Spleen (tissue), 11 donors: Measurements from ENCODE around the gene ARRDC4. TPM values are rescaled to one million over a fixed set of nuclear protein-coding genes. Genes with fewer than 3 reads are reported as not detected.

ENCODE experiments used
- DNase-seq: peaks from one replicate; pipeline ENCODE4 v3.0.0-alpha.2; 2020
- H3K27ac ChIP-seq, 8 donors: fragments of 200-600 bp; sonication (generic) in 7 of 8; 1 replicate in 4 of 8; 2 replicates in 4 of 8; pipeline versions ENCODE4 v1.5.0 to v1.8.0; 2016 to 2021; ENCODE audit warnings: inconsistent platforms in 4 of 8, mild to moderate bottlenecking in 4 of 8, moderate library complexity in 1 of 8
- H3K27me3 ChIP-seq, 7 donors: fragments of 200-600 bp; sonication (generic) in 6 of 7; replicated peaks in 1 of 7; 1 replicate in 4 of 7; 2 replicates in 3 of 7; pipeline versions ENCODE4 v1.5.0 to v1.8.0; 2016 to 2021; ENCODE audit warnings: inconsistent platforms in 3 of 7, mild to moderate bottlenecking in 1 of 7
- H3K36me3 ChIP-seq, 6 donors: fragments of 200-600 bp; sonication (generic) in 5 of 6; 1 replicate in 4 of 6; 2 replicates in 2 of 6; pipeline versions ENCODE4 v1.5.0 to v1.8.0; 2016 to 2021; ENCODE audit warnings: inconsistent platforms in 2 of 6
- H3K4me1 ChIP-seq, 6 donors: fragments of 200-600 bp; sonication (generic) in 5 of 6; 1 replicate in 3 of 6; 2 replicates in 3 of 6; pipeline versions ENCODE4 v1.5.0 to v1.8.0; 2016 to 2021; ENCODE audit warnings: inconsistent platforms in 3 of 6
- H3K4me3 ChIP-seq, 8 donors: fragments of 200-600 bp; sonication (generic) in 7 of 8; 1 replicate in 4 of 8; 2 replicates in 4 of 8; pipeline versions ENCODE4 v1.5.0 to v1.8.0; 2016 to 2021; ENCODE audit warnings: inconsistent platforms in 4 of 8, mild to moderate bottlenecking in 4 of 8, moderate library complexity in 2 of 8
- H3K9me3 ChIP-seq, 8 donors: fragments of 200-600 bp; sonication (generic) in 7 of 8; 1 replicate in 4 of 8; 2 replicates in 4 of 8; pipeline versions ENCODE4 v1.5.0 to v1.8.0; 2016 to 2021; ENCODE audit warnings: inconsistent platforms in 4 of 8
- POLR2A ChIP-seq, 3 donors: fragments of 450-650 bp; IDR thresholded peaks; one replicate each; pipeline ENCODE4 v1.5.1; 2017; ENCODE audit warnings: antibody characterized with exemption in 3 of 3, mild to moderate bottlenecking in 1 of 3
- POLR2AphosphoS5 ChIP-seq, 3 donors: sonication (generic); formaldehyde crosslinking; IDR thresholded peaks; one replicate each; pipeline ENCODE4 v1.5.1; 2017; ENCODE audit warnings: antibody characterized with exemption in 3 of 3
- WGBS, 5 donors: extraction: QIAGEN DNeasy Blood & Tissue Kit in 3 of 5; methylation state at CpG; one replicate each; pipeline versions ENCODE4 v1.1.5 to v1.1.7; 2013 to 2018; 5-methylcytosine and 5-hydroxymethylcytosine counted together
- intact Hi-C: fragments of 100-400 bp; cut with DNase I; formaldehyde crosslinking; loops from one replicate; pipeline ENCODE4 v1.15.0; 2023; ENCODE audit warnings: low total_unique reads
- polyA plus RNA-seq, 3 donors: library from polyadenylated mRNA; stranded (reverse); fragments of 200-250 nt; gene quantifications; one replicate each; pipeline ENCODE4 v1.2.1, GENCODE V29; 2013
- total RNA-seq, 7 donors: library from RNA; depleted of rRNA in 3 of 7; stranded (reverse); fragments of >200 nt in 3 of 7; fragmentation: NEBNext Ultra II Directional in 4 of 7; extraction: Animal tissue kit (Norgen Biotek cat#: 25700) in 4 of 7; gene quantifications; one replicate each; pipeline versions ENCODE4 v1.1.0 to v1.2.1, GENCODE V29; 2016 to 2021
- TF ChIP-seq, protein P1 (sequence below), 11 experiments: fragments of 200-600 bp in 7 of 11; fragments of 450-650 bp in 4 of 11; sonication (generic) in 4 of 11; IDR thresholded peaks in 8 of 11; conservative IDR thresholded peaks in 3 of 11; 1 replicate in 7 of 11; 2 replicates in 4 of 11; pipeline versions ENCODE4 v1.4.0 to v1.8.0; 2016 to 2021; ENCODE audit warnings: antibody characterized with exemption in 11 of 11, inconsistent platforms in 4 of 11, mild to moderate bottlenecking in 1 of 11
- donor health status: healthy with polysubstance abuse.
- donor health status: DM: no; HTN: no; CAD: no; lungs with moderate emphysema.
- donor health status: DM: no; HTN: no; CAD: no.
- donor health status: Bipolar disorder and iron deficiency.
- donor health status: healthy.
- donor health status: DM: no; HTN: no; CAD: no.
- donor health status: DM: yes; HTN: yes; CAD: no.

The ARRDC4 gene
- total and polyA plus RNA-seq, 10 donors = 7.7 to 24.2 (median 14.4) TPM

GRCh38 chr15:97977734-97978133, 17.2 kb downstream of the ARRDC4 start:
- TF ChIP-seq POLR2AphosphoS5 (IDR thresholded peaks at IDR 0.05) (no peak), POLR2A (IDR thresholded peaks at IDR 0.05) (no peak)
- TF ChIP-seq, protein P1, sequence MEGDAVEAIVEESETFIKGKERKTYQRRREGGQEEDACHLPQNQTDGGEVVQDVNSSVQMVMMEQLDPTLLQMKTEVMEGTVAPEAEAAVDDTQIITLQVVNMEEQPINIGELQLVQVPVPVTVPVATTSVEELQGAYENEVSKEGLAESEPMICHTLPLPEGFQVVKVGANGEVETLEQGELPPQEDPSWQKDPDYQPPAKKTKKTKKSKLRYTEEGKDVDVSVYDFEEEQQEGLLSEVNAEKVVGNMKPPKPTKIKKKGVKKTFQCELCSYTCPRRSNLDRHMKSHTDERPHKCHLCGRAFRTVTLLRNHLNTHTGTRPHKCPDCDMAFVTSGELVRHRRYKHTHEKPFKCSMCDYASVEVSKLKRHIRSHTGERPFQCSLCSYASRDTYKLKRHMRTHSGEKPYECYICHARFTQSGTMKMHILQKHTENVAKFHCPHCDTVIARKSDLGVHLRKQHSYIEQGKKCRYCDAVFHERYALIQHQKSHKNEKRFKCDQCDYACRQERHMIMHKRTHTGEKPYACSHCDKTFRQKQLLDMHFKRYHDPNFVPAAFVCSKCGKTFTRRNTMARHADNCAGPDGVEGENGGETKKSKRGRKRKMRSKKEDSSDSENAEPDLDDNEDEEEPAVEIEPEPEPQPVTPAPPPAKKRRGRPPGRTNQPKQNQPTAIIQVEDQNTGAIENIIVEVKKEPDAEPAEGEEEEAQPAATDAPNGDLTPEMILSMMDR (IDR thresholded peaks at IDR 0.05 in 8 of 11, conservative IDR thresholded peaks at IDR 0.05 in 3 of 11) = no peak
- DNase-seq = no peak
- 88 to 91% (median 90%) methylated on average over 8 of the region's 8 CpGs for WGBS, 5 donors

DNA sequence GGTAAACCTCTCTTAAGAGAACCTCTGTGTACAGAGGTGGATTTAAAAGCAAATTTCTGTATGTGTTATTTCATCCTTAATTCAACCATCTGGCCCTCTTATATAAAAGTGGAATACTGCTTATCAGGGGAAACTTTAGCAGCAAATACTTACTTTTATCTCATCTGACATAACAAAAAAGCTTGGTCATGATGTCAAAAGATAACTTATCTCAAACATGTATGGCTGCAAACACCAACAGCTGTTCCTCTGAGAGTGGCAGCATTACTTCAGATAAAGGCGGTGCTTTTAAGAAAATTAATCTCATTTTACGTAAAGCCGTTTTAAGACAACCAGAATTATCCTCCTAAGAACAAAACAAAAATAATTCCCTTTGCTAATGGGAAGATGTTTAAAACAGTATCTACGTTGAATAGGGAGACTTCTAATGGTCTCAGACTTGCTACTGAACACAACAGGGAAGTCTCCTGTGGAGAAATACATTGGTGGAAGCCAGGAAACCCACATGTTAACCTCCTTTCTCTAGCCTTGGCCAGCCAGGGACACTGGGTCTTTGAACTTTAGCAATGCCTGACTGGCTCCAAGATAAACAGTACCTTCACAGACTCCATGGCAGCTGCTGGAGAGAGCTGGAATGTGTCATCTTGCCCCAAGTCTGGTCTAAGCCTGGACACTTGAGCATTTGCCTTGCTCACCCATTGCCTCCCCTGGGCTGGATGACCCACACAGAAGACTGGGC, 18.1 kb downstream of the ARRDC4 start:
- TF ChIP-seq POLR2AphosphoS5 (IDR thresholded peaks at IDR 0.05) (no peak), POLR2A (IDR thresholded peaks at IDR 0.05) (no peak)
- TF ChIP-seq, protein P1 (IDR thresholded peaks at IDR 0.05 in 8 of 11, conservative IDR thresholded peaks at IDR 0.05 in 3 of 11) = no peak
- H3K27me3 ChIP-seq = no peaks in the 10 kb centered on the region
- H3K4me3 ChIP-seq = no peak overlapping the region
- H3K27ac ChIP-seq = no peak overlapping the region
- 46 to 62% (median 56%) methylated on average over 4 of the region's 4 CpGs for WGBS, 5 donors
- H3K4me1 ChIP-seq = no peaks in the 10 kb centered on the region
- DNase-seq = no peak
- peaks cover 0 to 13% (median 0%) of the 10 kb centered on the region in 6 donors for H3K36me3 ChIP-seq
- no peaks in the 10 kb centered on the region for H3K9me3 ChIP-seq
- intact Hi-C loops = no loop called here

More at GRCh38 chr15:97977734-97978133, 17.2 kb downstream of the ARRDC4 start:
- Histone ChIP-seq H3K36me3 (peaks cover 0 to 22% (median 0%) of the 10 kb centered on the region in 6 donors), H3K27me3 (no peaks in the 10 kb centered on the region), H3K9me3 (no peaks in the 10 kb centered on the region), H3K4me3 (no peak overlapping the region), H3K27ac (no peak overlapping the region), H3K4me1 (no peaks in the 10 kb centered on the region)
- intact Hi-C loops = no loop called here

- TF ChIP-seq, protein P1 (IDR thresholded peaks at IDR 0.05 in 8 of 11, conservative IDR thresholded peaks at IDR 0.05 in 3 of 11) = no peak
- TF ChIP-seq POLR2A (IDR thresholded peaks at IDR 0.05) = no peak
- no peak for TF ChIP-seq POLR2AphosphoS5 (IDR thresholded peaks at IDR 0.05)
- H3K27me3 ChIP-seq = no peaks in the 10 kb centered on the region
- H3K4me3 ChIP-seq = no peak overlapping the region
- no peaks in the 10 kb centered on the region for H3K4me1 ChIP-seq
- DNase-seq = no peak
- intact Hi-C loops = no loop called here
- no peak overlapping the region for H3K27ac ChIP-seq
- peaks cover 0 to 8% (median 0%) of the 10 kb centered on the region in 6 donors for H3K36me3 ChIP-seq
- 74 to 88% (median 84%) methylated on average over 2 of the region's 2 CpGs for WGBS, 5 donors
- H3K9me3 ChIP-seq = no peaks in the 10 kb centered on the region
These were observed 18.6 kb downstream of the ARRDC4 start for GRCh38 chr15:97979140-97979520.

DNA sequence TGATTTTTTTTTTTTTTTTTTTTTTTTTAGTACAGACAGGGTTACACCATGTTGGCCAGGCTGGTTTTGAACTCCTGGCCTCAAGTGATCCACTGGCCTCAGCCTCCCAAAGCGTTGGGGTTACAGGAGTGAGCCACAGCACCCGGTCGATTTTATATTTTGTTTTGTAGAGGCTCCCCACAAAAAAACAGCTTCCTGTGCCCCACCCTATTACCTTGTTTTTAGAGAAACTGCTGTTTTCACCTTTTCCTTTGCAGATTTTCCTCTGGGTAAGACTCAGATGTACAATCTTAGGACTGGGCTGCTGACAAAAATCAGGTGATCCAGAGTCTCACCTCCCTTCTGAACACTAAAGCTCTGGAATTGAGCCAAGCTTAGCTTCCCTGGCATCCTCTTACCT, 20.6 kb downstream of the ARRDC4 start:
- no peak for DNase-seq
- H3K9me3 ChIP-seq = peaks cover 0 to 4% (median 2%) of the 10 kb centered on the region in 8 donors
- WGBS, 5 donors = 61 to 81% (median 64%) methylated on average over 3 of the region's 3 CpGs
- H3K27me3 ChIP-seq = no peaks in the 10 kb centered on the region
- H3K4me1 ChIP-seq = no peaks in the 10 kb centered on the region
- no peak overlapping the region for H3K4me3 ChIP-seq
- H3K36me3 ChIP-seq = no peaks in the 10 kb centered on the region
- H3K27ac ChIP-seq = no peak overlapping the region
- intact Hi-C loops = no loop called here
- TF ChIP-seq POLR2AphosphoS5 (IDR thresholded peaks at IDR 0.05) (no peak), POLR2A (IDR thresholded peaks at IDR 0.05) (no peak)
- TF ChIP-seq, protein P1 (IDR thresholded peaks at IDR 0.05 in 8 of 11, conservative IDR thresholded peaks at IDR 0.05 in 3 of 11) = no peak
